GM15510 (cell line): ENCODE data around the gene PARP1.

Experiments used
- POLR2A ChIP-seq: IDR thresholded peaks from 3 replicates; pipeline ENCODE4 v1.6.1; 2011; ENCODE audit warnings: borderline replicate concordance; ENCODE audit not compliant: insufficient read length; ENCODE audit errors: extremely low read depth

Gene PARP1

GRCh38 chr1:226436855-226437491, 29.1 kb upstream of the PARP1 start:
- TF ChIP-seq POLR2A: no peak

DNA sequence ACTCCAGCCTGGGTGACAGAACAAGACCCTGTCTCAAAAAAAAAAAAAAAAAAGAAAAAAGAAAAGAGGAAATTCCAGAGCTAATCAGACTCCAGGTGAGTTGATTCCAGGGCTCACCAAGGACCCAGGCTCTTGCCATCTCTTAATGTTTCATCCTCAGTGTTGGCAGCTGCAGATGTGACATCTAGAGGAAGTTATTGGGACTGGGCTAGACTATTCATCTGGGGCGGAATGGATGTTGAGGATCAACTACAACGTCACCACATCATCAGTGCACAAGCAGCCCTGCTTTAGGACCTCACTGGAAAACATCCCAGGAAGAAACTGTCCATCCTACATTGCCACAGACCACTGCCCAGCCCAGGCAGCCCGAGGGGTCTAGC, 28.6 kb upstream of the PARP1 start:
- TF ChIP-seq POLR2A: no peak

DNA sequence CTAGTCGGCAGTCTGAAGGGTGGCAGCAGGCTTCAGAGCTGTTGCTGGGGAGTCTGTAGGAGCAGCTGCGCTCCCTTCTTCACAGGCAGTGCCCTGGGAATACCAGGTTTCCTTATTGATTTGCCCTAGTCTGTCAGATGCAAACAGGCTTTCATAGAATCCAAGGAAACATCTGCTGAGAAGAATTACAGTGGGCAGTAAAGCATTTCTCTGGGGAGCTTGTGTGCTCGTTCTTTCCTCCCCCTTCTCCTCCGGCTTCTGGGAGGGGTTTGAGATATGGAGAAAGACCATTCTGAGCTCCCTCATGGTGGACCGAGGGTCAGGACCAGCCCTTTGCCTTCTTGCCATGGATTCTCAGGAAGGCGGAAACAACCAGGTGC, 25.4 kb upstream of the PARP1 start:
- no peak for TF ChIP-seq POLR2A

GRCh38 chr1:226432586-226433340, 24.9 kb upstream of the PARP1 start:
- no peak for TF ChIP-seq POLR2A

DNA sequence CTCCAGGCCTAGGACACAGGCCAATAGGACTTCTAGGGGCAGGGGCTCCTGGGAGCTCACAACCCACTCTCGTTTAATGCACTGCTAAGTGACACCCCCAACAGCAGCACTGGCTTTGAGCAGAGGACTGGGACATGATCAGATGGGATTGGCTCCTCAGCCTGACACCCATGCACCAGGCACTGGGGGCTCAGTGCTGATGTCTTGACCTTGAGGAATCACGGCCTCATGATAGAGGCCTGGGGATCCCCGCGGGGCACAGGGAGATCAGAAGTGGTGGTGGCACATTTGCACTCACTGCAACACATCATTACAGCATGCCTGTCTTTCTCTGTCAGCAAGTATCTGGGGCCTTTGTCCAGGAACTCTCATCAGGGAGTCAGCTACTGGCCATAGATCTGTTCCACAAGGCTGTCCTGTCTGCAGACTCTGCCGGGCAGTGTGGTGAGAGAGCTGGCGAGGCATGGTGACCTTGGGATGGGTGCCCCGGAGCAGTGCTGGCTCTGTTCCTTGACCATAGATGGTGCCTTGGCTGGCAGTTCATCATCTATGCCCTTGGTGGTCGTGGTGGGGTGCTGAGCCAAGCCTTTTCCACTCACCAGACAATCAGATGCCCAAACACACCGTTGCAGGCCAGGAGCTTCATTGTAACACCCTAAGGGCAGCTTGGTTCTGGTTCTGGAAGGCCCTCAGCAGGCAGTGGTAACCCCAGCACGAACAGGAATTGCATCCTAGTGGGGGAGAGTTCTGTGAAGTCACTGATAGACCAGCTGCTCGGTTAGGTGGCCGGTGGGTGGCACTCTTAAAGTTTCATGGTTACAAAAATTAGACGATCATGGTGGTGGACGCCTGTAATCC, 22.2 kb upstream of the PARP1 start:
- no peak for TF ChIP-seq POLR2A

DNA sequence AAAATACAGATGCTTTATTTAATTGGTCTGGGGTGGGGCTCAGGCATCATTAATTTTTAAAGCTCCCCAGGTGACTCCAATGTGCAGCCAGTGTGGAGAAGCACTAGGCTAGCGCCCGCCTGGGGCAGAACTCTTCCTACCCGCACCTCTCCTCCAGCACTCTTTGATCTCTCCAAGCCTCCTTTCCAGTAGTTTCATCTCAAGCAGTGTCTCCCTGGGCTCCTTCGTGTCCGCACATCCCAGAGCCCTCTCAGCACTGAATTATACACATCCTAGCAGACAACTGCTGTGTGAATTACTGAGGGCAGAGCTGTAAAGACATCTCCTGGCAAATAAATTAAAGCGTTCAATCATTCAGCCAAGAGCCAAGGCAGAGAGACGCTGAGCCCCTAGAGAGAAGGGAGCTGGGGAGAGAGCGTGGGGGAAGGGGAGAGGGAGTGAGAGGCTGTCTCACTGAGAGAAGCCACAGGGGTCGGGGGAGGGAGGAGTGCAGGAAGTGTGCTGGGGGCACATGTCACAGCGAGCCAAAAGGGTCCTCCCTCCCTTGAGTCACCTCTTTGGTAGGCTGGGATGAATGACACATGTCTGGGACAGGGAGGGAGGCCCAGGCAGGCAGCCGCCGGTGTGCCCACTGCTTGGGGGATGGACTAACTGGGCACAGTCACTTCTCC, 21.0 kb upstream of the PARP1 start:
- TF ChIP-seq POLR2A: no peak

- no peak for TF ChIP-seq POLR2A
These were observed 20.5 kb upstream of the PARP1 start for GRCh38 chr1:226428348-226428747.

DNA sequence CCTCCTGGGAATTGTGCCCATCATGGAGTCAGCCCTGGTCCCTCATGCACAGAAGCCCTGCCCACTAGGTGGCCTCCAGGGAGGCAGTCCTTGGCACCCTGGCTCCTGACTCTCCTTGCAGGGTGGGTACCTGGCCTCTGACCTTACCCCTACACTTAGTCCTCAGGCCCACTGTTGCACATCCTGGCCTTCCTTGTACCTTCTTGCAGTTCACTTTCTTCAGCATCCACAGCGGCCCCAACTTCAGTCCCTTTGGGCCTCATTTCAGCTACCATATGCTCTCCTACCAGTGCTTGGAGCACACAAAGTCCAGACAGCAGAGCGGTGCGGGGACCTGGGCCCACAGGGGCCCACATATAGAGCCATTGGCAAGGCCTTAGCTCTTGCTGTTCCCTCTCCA, 19.2 kb upstream of the PARP1 start:
- no peak for TF ChIP-seq POLR2A

DNA sequence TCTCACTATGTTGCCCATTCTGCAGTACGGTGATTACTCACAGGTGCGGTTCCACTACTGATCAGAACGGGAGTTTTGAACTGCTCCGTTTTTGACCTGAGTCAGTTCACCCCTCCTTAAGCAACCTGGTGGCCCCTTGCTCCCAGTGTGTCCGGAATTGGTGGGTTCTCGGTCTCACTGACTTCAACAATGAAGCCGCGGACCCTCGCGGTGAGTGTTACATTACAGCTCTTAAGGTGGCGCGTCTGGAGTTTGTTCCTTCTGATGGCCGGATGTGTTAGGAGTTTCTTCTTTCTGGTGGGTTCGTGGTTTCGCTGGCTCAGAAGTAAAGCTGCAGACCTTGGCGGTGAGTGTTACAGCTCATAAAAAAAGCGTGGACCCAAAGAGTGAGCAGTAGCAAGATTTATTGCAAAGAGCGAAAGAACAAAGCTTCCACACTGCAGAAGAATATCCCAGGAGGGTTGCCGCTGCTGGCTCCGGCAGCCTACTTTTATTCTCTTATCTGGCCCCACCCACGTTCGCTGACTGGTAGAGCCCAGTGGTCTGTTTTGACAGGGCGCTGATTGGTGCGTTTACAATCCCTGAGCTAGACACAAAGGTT, 17.6 kb upstream of the PARP1 start:
- TF ChIP-seq POLR2A: peak; percentile 17

GRCh38 chr1:226425004-226425378, 17.1 kb upstream of the PARP1 start:
- TF ChIP-seq POLR2A: no peak

DNA sequence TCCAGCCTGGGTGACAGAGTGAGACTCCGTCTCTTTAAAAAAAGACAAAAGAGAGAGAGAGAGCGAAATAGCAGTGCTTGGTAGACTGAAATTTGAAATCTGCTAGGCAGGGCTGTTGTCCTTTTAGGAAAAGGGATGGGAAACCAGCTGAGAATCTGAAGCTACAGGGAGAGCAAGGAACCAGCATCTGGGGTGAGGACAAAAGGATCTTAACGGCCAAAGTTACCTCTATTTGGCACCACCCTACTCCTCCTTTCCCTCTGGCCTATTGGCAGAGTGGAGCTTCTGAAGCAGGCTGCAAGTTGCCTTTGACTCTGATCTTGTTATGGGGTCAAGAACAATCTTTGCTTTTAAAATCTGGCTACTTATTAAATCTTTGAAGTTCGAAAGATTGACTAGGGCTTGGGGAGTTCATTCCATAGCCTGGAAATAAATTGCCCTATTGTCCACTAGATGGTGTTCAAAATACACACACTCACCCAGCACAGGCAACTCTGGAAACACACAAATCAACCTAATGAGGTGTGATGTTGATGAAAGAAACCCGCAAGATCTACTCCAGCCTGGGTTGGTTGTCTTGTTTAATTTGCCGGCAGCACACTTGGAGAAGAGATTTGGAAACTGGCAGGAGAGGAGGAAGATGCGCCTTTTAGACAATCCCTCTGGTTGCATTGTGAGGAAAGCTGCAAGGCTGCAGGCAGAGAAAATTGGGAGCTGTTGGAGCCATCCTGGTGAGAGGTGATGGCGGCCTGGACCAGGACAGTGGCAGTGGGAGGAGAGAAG, 16.5 kb upstream of the PARP1 start:
- TF ChIP-seq POLR2A: no peak

GRCh38 chr1:226422478-226422877, 14.6 kb upstream of the PARP1 start:
- TF ChIP-seq POLR2A: no peak

GRCh38 chr1:226420897-226421296, 13.0 kb upstream of the PARP1 start:
- TF ChIP-seq POLR2A: no peak

DNA sequence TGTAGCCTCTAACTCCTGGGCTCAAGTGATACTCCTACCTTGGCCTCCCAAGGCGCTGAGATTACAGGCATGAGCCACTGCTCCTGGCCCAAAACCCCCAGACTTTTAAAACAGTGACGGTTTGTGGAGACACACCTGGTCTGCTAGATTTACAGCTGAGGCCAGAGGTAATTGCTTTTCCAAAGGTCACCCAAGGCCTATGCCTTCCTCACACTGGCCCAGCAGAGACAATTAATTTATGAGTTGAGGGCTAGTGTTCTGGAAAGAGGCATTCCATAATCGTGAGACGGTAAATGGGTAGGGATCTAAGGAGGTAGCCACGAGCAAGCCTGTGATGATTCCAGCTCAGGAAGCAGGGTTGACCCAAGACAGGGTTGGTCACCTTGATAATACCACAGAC, 12.4 kb upstream of the PARP1 start:
- no peak for TF ChIP-seq POLR2A

DNA sequence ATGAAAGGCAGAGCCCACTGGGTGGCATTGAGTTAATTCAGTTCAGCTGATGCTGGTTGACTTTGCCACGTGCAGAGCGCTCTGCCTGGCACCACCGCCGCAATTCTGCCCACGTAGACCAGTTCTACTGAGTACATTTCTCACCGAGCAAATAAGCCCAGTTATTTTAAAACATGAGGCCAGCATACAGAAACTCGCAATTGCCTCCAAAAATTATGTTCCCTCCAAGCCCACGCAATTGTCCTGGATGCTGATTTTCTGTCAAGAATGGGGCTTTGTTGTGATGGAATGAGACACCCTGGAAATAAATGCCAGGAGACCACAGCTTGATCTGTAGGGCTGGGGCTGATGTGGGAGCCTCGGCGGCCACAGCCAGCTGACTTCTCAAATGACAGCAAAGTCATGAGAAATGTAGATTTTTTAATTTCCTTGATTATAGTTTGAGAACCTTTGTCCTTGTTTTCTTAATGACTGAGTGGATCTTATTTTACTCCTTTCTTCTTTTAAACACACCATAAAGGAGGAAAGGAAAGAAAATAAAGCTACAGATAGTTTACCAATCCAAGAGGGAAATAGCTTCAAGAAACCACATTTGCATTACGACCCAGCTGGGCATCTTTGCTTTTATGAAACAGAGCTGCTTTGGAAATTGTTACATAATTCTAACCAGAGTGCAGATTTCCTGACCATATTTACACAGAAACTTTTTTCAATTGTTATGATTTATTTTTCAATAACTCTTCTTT, 11.6 kb upstream of the PARP1 start:
- no peak for TF ChIP-seq POLR2A
